Panc1 (cell line): Measurements from ENCODE around the gene PLD1. TPM values are rescaled to one million over a fixed set of nuclear protein-coding genes. Genes with fewer than 3 reads are reported as not detected.

Experiments
- ATAC-seq: fragments of 200-7000 bp; cut with Tn5 transposase; 2 replicates; pipeline ENCODE4 v1.9.1; 2020; ENCODE audit warnings: mild to moderate bottlenecking, moderate library complexity
- BruUV-seq: library from RNA; stranded (reverse); fragments of 400-500 nt; replicated peaks from 2 replicates; lab custom pipeline; 2021; lab: Mats Ljungman, UMichigan
- CTCF ChIA-PET: fragments of 300-600 bp; sonication (Branson Sonifier 250); formaldehyde crosslinking; loops from one replicate; lab custom pipeline; 2022; ENCODE audit warnings: antibody characterized with exemption; lab: Charles Lee
- POLR2A ChIA-PET: fragments of 300-600 bp; sonication (Branson Sonifier 250); formaldehyde crosslinking; loops from one replicate; lab custom pipeline; 2022; ENCODE audit warnings: antibody characterized with exemption; lab: Charles Lee
- DNase-seq: peaks from one replicate; pipeline ENCODE4 v3.0.0-alpha.2; 2010; ENCODE audit warnings: low read depth, low spot score
- H3K27ac ChIP-seq: 2 replicates; pipeline ENCODE4 v1.5.1; 2011; ENCODE audit warnings: mild to moderate bottlenecking, low read length, inconsistent platforms
- H3K27me3 ChIP-seq: fragments of 200-500 bp; sonication (Bioruptor generic); 2 replicates; pipeline ENCODE4 v1.6.0; 2014; ENCODE audit warnings: low read length, inconsistent platforms; ENCODE audit not compliant: control insufficient read depth, insufficient read depth
- H3K36me3 ChIP-seq: fragments of 200-500 bp; sonication (Bioruptor generic); 2 replicates; pipeline ENCODE4 v1.5.1; 2014; ENCODE audit warnings: inconsistent platforms, mild to moderate bottlenecking, low read length, moderate library complexity; ENCODE audit not compliant: control insufficient read depth, insufficient read depth
- H3K4me1 ChIP-seq: 2 replicates; pipeline ENCODE4 v1.5.1; 2011; ENCODE audit warnings: inconsistent platforms, mild to moderate bottlenecking, low read length, moderate library complexity; ENCODE audit not compliant: control insufficient read depth, insufficient read depth
- H3K4me3 ChIP-seq, 2 experiments: 2 replicates each; pipeline ENCODE4 v1.5.1; 2011 to 2012; ENCODE audit warnings: low read depth in 2 of 2, low read length in 2 of 2, mild to moderate bottlenecking in 2 of 2, inconsistent platforms in 1 of 2, moderate library complexity in 1 of 2
- H3K9me3 ChIP-seq: fragments of 200-500 bp; sonication (Bioruptor generic); 2 replicates; pipeline ENCODE4 v1.5.1; 2014; ENCODE audit warnings: low read depth, mild to moderate bottlenecking, inconsistent platforms, low read length, moderate library complexity; ENCODE audit not compliant: control insufficient read depth, insufficient read depth
- CTCF ChIP-seq: fragments of 450-650 bp; IDR thresholded peaks from 2 replicates; pipeline ENCODE4 v1.5.1; 2017; ENCODE audit warnings: mild to moderate bottlenecking
- POLR2AphosphoS5 ChIP-seq: IDR thresholded peaks from 2 replicates; pipeline ENCODE4 v1.6.1; 2012; ENCODE audit warnings: mild to moderate bottlenecking, low read depth, low read length, moderate library complexity
- REST ChIP-seq, 2 experiments: IDR thresholded peaks; 2 replicates each; pipeline ENCODE4 v1.6.1; 2011 to 2012; ENCODE audit warnings: low read depth in 2 of 2, control low read depth in 1 of 2, low read length in 1 of 2, mild to moderate bottlenecking in 1 of 2, moderate library complexity in 1 of 2; ENCODE audit not compliant: insufficient read depth in 1 of 2
- SIN3A ChIP-seq: IDR thresholded peaks from 2 replicates; pipeline ENCODE4 v1.6.1; 2012; ENCODE audit warnings: low read depth, mild to moderate bottlenecking, low read length, moderate library complexity, borderline replicate concordance; ENCODE audit not compliant: insufficient read depth
- TCF7L2 ChIP-seq: IDR thresholded peaks from 2 replicates; pipeline ENCODE4 v1.6.1; 2011; ENCODE audit warnings: mild to moderate bottlenecking, low read depth, low read length, inconsistent platforms
- in situ Hi-C: cut with HindIII; loops from 2 replicates; pipeline ENCODE4 v1.10.0; 2016; ENCODE audit warnings: low sequenced_read_pairs, low pct_unique_long_range_greater_than_20kb
- intact Hi-C: fragments of 100-400 bp; cut with micrococcal nuclease; formaldehyde crosslinking; loops from one replicate; pipeline ENCODE4 v1.10.0; 2022; ENCODE audit not compliant: unreplicated experiment
- total RNA-seq: library from RNA; stranded (reverse); gene quantifications from one replicate; pipeline ENCODE4 v1.2.1, GENCODE V29; 2021; ENCODE audit not compliant: unreplicated experiment

PLD1 gene
- total RNA-seq, 1 experiment from 2014 or later = 20.6 TPM

- POLR2A ChIA-PET = no interaction called here
- in situ Hi-C loops (no loop called here), intact Hi-C loops (no loop called here)
- no peaks in the 10 kb centered on the region for H3K36me3 ChIP-seq
- ATAC-seq = no peak
- no peak for TF ChIP-seq POLR2AphosphoS5
- no peak for TF ChIP-seq REST (IDR thresholded peaks at IDR 0.05; ENCODE audit: insufficient read depth in 1 of 2, low read depth in 2 of 2, low read length in 1 of 2)
- no peak for TF ChIP-seq CTCF
- TF ChIP-seq TCF7L2 = no peak
- no peak for TF ChIP-seq SIN3A
- H3K4me3 ChIP-seq = no peak overlapping the region
- BruUV-seq = no TSS peak
- no peaks in the 10 kb centered on the region for H3K27me3 ChIP-seq
- 0 out of 2 replicates have a peak, but pooled peaks cover 7% of the 10 kb centered on the region for H3K4me1 ChIP-seq
- no peaks in the 10 kb centered on the region for H3K9me3 ChIP-seq
- CTCF ChIA-PET = no interaction called here
- no peak for DNase-seq
- no peak overlapping the region for H3K27ac ChIP-seq
Measured at GRCh38 chr3:171821778-171822358, 11.6 kb upstream of the PLD1 start.

- H3K36me3 ChIP-seq = no peaks in the 10 kb centered on the region
- ATAC-seq = no peak
- H3K4me1 ChIP-seq = peaks cover 12% of the 10 kb centered on the region
- in situ Hi-C loops (no loop called here), intact Hi-C loops (no loop called here)
- H3K27ac ChIP-seq = no peak overlapping the region
- POLR2A ChIA-PET = no interaction called here
- no TSS peak for BruUV-seq
- no peaks in the 10 kb centered on the region for H3K27me3 ChIP-seq
- no peak for TF ChIP-seq TCF7L2
- no peak for TF ChIP-seq SIN3A
- CTCF ChIA-PET = no interaction called here
- no peak for DNase-seq
- H3K4me3 ChIP-seq = no peak overlapping the region
- H3K9me3 ChIP-seq = no peaks in the 10 kb centered on the region
Measured at GRCh38 chr3:171821044-171821443, 10.8 kb upstream of the PLD1 start.

- ChIA-PET POLR2A (no interaction called here), CTCF (no interaction called here)
- intact Hi-C loops = no loop called here
- in situ Hi-C loops = no loop called here
- Histone ChIP-seq H3K9me3 (no peaks in the 10 kb centered on the region), H3K4me3 (no peak overlapping the region), H3K4me1 (peaks cover 23% of the 10 kb centered on the region), H3K36me3 (no peaks in the 10 kb centered on the region), H3K27ac (no peak overlapping the region), H3K27me3 (no peaks in the 10 kb centered on the region)
- TF ChIP-seq TCF7L2 (no peak), POLR2AphosphoS5 (no peak), SIN3A (no peak), CTCF (no peak), REST (IDR thresholded peaks at IDR 0.05; ENCODE audit: insufficient read depth in 1 of 2, low read depth in 2 of 2, low read length in 1 of 2) (no peak)
- DNase-seq (no peak), ATAC-seq (no peak)
- no TSS peak for BruUV-seq
Measured at GRCh38 chr3:171817074-171817800, 7.0 kb upstream of the PLD1 start.
